Measurements from ENCODE around the gene ERN1.

Gene ERN1

GRCh38 chr17:64083093-64083492 is 46.9 kb downstream of the ERN1 start:
- DNase-seq, result no peak

- DNase-seq, result peak; percentile 66
Measured at GRCh38 chr17:64081802-64082799, 47.8 kb downstream of the ERN1 start.

- no peak for DNase-seq
Measured at GRCh38 chr17:64080174-64080618, 49.7 kb downstream of the ERN1 start.

- DNase-seq, result no peak
Measured at GRCh38 chr17:64077379-64077778, 52.6 kb downstream of the ERN1 start.

GRCh38 chr17:64075913-64076312 is 54.0 kb downstream of the ERN1 start:
- no peak for DNase-seq

GRCh38 chr17:64074704-64075426 is 55.1 kb downstream of the ERN1 start:
- DNase-seq, result no peak

- DNase-seq, result no peak
Measured at GRCh38 chr17:64073771-64074703, 55.9 kb downstream of the ERN1 start.

GRCh38 chr17:64071111-64071510 is 58.8 kb downstream of the ERN1 start:
- DNase-seq, result no peak

GRCh38 chr17:64070213-64070612 is 59.7 kb downstream of the ERN1 start:
- no peak for DNase-seq

- no peak for DNase-seq
Measured at GRCh38 chr17:64069143-64069542, 60.8 kb downstream of the ERN1 start.

- no peak for DNase-seq
Measured at GRCh38 chr17:64067657-64068056, 62.3 kb downstream of the ERN1 start.

- peak; percentile 73 for DNase-seq
Measured at GRCh38 chr17:64066716-64067115, 63.2 kb downstream of the ERN1 start.

- no peak for DNase-seq
Measured at GRCh38 chr17:64065161-64065560, 64.8 kb downstream of the ERN1 start.

GRCh38 chr17:64064331-64064730 is 65.6 kb downstream of the ERN1 start:
- no peak for DNase-seq

- DNase-seq, result peak; percentile 57
Measured at GRCh38 chr17:64063766-64064224, 66.1 kb downstream of the ERN1 start.

- DNase-seq, result peak; percentile 52
Measured at GRCh38 chr17:64063088-64063487, 66.9 kb downstream of the ERN1 start.

GRCh38 chr17:64061178-64061898 is 68.6 kb downstream of the ERN1 start:
- DNase-seq, result no peak

GRCh38 chr17:64060331-64060730 is 69.6 kb downstream of the ERN1 start:
- DNase-seq, result no peak

- no peak for DNase-seq
Measured at GRCh38 chr17:64059756-64060155, 70.2 kb downstream of the ERN1 start.

- DNase-seq, result no peak
Measured at GRCh38 chr17:64058621-64059020, 71.3 kb downstream of the ERN1 start.

- no peak for DNase-seq
Measured at GRCh38 chr17:64057701-64058263, 72.2 kb downstream of the ERN1 start.

All from CD4-positive, alpha-beta T cell treated with Interleukin-10 for 1 hour (primary cell).